Fibroblast of upper back skin (primary cell): ENCODE results near the gene FARP1.

Source experiments
- DNase-seq: peaks from one replicate; pipeline ENCODE4 v3.0.0-alpha.2; 2013

Gene FARP1

DNA sequence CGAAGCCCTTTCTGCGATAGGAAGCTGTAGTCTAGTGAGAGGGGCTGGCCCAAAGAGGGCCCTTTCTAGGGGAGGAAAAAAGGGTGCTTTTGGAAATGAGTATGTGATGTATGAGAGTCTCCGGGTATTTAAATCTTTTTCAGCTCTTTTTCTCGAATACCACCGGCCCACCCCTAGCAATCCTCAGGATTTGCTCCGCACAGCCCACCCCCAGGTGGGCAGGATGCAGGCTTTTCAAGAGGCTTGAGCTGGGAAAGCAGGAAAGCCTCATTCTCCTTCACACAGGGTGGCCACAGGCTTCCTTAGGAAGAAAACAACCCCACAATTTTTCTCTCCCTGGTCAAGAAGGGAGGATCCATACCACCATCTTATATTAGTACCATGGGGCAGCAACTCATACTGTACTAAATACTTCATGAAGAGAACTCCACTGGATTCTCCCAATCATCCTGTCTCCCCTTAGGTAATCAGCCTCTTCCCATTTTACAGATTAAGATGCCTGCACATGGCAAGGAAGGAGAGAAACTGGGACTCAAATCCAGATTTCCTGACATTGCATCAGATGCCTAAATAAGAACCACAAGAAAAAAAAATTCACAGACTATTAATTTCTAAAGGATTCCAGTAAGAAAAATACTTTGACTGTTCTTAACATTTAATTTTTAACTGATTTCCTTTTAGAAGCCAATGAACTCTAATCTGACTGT lies 349.6 kb downstream of the FARP1 start:
- peak; percentile 79 for DNase-seq

DNA sequence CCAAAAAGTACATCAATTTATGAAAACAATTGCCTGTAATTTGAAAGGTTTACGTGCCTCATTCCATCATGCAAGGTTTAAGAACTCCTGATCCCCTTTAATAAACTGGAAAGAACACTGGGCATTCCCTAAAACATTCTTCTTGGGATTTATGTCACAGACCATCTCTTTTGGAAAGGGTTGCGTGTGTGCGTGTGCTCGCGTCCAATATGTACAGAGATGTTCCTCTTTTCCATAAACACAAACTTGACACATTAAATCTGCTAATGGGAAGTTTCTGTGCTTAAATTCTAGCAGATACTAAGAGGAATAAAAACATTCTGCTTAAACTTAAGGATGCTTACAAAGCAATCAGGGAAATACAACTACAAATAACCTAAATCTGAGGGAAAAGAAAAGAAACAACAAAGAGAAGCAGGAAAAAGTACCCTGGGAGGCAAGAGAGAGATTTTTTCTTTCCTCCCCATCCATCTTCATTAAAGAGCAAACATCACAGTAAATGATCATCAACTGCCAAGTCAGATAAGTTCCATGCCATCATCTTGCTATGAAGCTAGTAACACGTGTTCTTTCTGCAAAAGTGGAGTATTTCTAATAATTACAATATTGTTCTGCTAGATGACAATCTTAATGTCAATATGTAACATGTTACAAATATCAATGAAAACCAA lies 350.3 kb downstream of the FARP1 start:
- no peak for DNase-seq

DNA sequence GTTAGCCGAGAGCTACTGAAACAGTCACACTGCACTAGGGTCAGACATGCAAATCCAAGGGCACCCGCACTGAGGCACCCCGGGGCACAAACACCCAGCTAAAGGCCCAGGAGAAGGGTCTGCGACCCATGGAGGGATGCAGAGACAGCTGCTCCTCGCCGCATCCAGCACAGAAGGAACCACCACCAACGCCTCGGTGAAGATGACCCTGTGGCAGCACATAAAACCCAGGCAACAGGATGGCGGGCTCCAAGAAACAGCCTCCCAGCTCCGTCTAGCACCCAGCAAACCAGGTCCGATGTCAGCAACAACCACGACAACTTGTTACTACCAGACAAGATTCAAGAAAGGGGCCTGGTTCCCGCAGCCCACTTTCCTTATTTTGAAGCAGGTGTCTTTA lies 351.9 kb downstream of the FARP1 start:
- DNase-seq = no peak

DNA sequence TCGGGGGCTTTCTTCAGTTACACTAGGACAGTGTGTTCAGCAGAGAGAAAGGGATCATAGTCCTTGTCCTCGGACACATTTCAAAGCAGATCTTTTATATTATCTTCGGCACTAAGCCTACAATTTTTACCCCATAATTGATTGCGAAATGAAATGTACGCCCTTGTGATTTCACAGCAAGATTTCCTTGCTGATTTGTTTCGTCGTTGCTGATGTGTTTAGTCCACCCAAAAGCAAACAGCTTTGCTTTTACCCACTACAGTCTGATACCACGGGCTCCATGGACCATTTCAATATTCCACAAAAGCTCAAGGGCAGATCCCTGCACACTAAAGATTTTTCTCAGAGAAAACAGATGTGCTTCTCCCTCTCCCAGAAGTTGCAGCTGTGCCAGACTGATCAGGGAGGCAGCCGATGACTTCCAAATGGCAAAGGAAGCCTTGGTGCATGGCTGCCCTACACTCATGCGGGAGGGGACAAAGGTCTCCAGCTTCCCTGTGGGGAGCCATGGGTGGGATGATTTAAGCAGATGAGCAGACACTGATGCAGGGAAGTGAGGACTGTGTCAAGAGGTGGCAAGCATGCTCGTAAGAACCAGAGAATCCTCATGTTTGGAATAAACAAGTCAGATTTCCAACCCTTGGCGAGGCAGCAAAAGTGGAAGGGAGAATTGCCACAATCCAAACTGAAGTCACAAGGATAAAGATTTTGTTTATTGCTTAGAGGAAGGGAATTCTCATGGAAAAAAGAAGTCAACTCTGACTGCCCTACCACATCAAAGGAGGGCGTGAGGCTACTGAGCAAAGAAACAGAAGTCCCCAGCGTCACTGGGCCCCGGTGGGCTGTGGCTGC lies 353.0 kb downstream of the FARP1 start:
- DNase-seq = no peak

DNA sequence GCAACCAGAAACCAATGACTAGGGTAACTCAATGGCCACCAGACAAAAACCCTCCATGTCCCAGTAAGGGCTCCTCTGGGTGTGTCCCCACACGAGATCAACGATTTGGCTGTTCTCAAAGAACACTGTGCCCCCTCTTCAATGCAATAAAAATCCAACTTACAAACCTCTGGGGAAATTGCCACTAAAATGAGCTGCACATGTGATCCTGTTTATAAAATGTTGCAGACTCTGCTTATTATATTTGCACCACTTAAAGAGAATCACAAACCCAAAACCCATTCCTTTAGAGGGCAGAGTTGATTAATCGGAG lies 353.5 kb downstream of the FARP1 start:
- no peak for DNase-seq

DNA sequence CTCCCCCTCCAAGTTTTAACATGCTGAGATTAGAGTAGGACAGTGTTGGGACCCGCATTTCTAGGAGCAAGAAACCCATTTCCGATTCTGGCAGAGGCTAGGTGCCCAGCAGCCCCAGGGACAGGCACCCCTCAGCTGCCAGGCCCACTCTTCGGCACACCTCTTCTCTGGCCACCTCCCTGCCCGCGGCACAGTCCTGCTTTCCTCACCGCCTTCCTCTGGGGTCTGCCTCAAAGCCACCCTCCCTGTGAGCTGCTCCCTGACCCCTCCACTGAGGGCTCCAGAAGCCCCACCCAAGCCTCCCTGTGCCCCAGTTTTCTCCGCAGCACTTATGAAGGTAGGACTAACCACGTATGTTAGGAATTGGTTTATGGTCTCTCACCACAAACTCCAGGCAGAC lies 354.1 kb downstream of the FARP1 start:
- DNase-seq = no peak

DNA sequence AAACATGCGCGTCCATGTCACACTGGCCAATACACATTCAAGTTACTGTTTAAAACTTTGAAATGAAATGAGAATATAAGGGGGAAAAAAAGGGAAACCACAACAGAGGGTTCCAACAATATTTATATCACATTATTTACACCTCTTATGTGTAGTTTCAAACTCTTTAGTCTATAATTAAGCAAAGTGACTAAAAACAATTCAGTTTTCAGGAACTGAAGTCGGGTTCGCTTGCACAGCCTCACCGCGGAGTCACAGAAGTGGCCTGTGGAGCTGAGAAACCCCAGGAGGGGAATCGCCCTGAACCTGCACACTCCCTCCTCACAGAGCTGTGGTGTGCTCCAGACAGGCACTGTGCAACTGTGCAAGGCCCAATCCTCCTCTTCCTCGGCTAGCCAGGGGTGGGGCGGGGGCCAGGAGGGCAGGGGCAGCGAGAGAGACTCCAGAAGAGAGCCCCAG lies 358.1 kb downstream of the FARP1 start:
- DNase-seq = no peak

DNA sequence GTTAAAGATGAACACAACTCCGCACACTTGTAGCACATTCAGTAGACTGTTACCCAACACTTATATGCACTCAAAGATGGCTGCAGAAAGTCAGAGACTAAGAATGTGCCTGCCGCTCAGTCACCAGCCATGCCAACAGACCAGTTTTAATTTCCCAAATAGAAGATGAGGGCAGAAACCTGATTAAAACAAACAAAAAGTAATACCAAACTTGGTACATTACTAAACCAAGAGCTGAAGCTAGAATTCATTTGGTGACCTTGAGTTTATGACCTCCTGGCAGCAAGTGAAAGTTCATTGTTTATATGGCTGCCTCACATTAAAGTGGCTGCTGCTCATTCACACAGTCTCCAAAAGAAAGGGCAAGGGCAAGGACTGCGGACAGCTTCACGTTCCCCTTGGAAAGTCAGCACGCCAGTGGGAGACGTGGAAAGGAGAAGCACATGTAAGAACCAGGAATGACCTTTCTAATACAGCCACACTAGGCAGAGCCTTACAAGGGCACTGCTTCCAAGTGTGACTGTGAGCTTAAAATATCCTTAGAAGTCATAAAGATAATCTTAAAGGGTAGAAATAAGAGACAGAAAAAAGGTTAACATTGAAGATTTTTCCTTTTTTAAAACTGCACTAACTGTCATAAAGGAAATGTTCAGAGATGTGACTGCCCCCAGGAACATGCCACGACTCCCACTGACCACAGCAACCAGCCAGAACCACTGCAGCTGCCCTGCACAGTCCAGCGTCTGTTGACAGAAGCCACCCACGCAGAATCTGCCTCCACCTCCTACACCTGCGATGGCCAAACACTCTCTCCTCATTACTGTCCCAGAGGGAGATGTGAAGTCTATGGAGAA lies 360.5 kb downstream of the FARP1 start:
- DNase-seq = no peak

DNA sequence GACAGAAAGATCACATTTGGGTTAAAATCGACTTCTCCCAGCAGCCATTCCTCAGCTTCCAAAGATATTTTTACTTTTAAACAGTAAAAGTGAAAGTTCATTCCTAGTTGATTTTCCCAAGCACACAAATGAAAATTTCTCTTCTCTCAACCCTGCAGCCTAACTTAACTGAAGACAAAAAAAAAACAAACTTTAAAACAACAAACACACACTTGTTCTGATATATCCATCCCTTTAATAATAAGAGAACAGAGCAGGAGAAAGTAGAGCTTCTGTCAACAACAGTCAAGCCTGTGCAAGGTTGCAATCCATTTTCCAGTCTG lies 361.1 kb downstream of the FARP1 start:
- no peak for DNase-seq

DNA sequence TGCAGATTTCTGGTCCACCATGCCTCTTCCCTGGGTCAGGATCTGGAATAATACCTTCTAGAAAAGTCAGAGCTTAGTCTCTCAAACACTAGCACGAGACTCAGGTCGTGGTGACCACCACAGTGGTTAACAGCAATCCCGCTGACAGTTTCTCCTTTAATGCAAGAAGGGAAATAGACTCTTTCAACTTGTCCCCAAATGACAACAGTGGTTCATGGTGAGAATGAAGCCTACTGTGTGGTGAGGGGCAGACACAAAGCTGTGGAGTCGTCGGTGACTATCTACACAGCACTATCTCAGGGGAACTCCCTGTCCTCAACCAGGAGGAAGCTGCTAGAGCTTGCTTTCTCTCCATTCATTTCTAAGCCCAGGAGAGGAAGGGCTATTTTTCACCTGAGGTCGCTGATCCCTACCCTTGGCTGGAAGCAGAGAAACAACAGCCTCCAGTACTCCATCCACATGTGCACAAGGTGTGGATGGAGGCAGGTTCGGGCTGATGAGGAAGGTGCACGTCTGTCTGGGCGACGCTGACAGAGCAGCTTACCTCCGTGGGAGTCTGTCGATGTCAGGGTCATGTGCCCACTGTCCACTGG lies 361.6 kb downstream of the FARP1 start:
- DNase-seq = no peak
